Activated gamma-delta T cell treated with Interleukin-2 at 50 U/mL for 16 hours (primary cell): Measurements from ENCODE around the gene IKZF3.
A peak's percentile ranks its signal among the peaks of the same experiment; 100 is the strongest.
"Not testable (repeated sequence)": the region's sequence is repeated elsewhere in the genome, so short reads cannot be mapped to it uniquely, and the experiment has no call there.

ENCODE experiments used
- DNase-seq: peaks from one replicate; pipeline ENCODE4 v3.0.0-alpha.2; 2020

IKZF3 gene

GRCh38 chr17:39737760-39738567 is 126.1 kb downstream of the IKZF3 start, which contains the start of gene GRB7:
Gene GRB7, plus strand, starts transcription at chr17:39737938. Its CDS starts 4,364 bp downstream, at chr17:39742302.
- no peak for DNase-seq

- no peak for DNase-seq
Measured at GRCh38 chr17:39737206-39737759, 126.8 kb downstream of the IKZF3 start.

GRCh38 chr17:39736319-39737165 is 127.6 kb downstream of the IKZF3 start:
- no peak for DNase-seq

GRCh38 chr17:39735882-39736281 is 128.2 kb downstream of the IKZF3 start:
- no peak for DNase-seq

GRCh38 chr17:39732586-39732985 is 131.5 kb downstream of the IKZF3 start:
- no peak for DNase-seq

GRCh38 chr17:39730095-39730921 is 133.8 kb downstream of the IKZF3 start, which contains the start of gene MIEN1:
Gene MIEN1, minus strand, starts transcription at chr17:39730532. Its CDS starts 37 bp downstream, at chr17:39730495.
- DNase-seq = peak; percentile 95

- no peak for DNase-seq
Measured at GRCh38 chr17:39729280-39729851, 134.7 kb downstream of the IKZF3 start.

- no peak for DNase-seq
Measured at GRCh38 chr17:39727556-39727955, 136.6 kb downstream of the IKZF3 start.

GRCh38 chr17:39726617-39727016 is 137.5 kb downstream of the IKZF3 start:
- no peak for DNase-seq

GRCh38 chr17:39725923-39726322 is 138.2 kb downstream of the IKZF3 start:
- DNase-seq = not testable (repeated sequence)

GRCh38 chr17:39724731-39725130 is 139.4 kb downstream of the IKZF3 start:
- DNase-seq = no peak

- DNase-seq = no peak
Measured at GRCh38 chr17:39722965-39723848, 140.9 kb downstream of the IKZF3 start.

- no peak for DNase-seq
Measured at GRCh38 chr17:39722104-39722503, 142.0 kb downstream of the IKZF3 start.

GRCh38 chr17:39719563-39720355 is 144.4 kb downstream of the IKZF3 start:
- DNase-seq = no peak

GRCh38 chr17:39717660-39718059 is 146.5 kb downstream of the IKZF3 start:
- DNase-seq = no peak

- DNase-seq = no peak
Measured at GRCh38 chr17:39716879-39717536, 147.1 kb downstream of the IKZF3 start.

GRCh38 chr17:39716073-39716818 is 147.9 kb downstream of the IKZF3 start:
- no peak for DNase-seq

GRCh38 chr17:39715375-39716072 is 148.6 kb downstream of the IKZF3 start:
- DNase-seq = no peak
